IPS DF 6.9 (cell line): ENCODE results near the gene PPIL1.

Source experiments
- DNase-seq: peaks from one replicate; pipeline ENCODE4 v3.0.0-alpha.2; 2013; ENCODE audit warnings: low read depth, low spot score
- H3K27ac ChIP-seq: one replicate; pipeline ENCODE4 v1.5.1; 2013; ENCODE audit warnings: low read length, control low read depth
- H3K27me3 ChIP-seq: 2 replicates; pipeline ENCODE4 v1.6.1; 2013; ENCODE audit warnings: mild to moderate bottlenecking, low read length; ENCODE audit not compliant: control insufficient read depth, insufficient read depth
- H3K36me3 ChIP-seq: 2 replicates; pipeline ENCODE4 v1.6.1; 2013; ENCODE audit warnings: low read length; ENCODE audit not compliant: control insufficient read depth, insufficient read depth
- H3K4me1 ChIP-seq: 2 replicates; pipeline ENCODE4 v1.6.1; 2013; ENCODE audit warnings: low read length; ENCODE audit not compliant: control insufficient read depth, insufficient read depth
- H3K4me3 ChIP-seq: 2 replicates; pipeline ENCODE4 v1.5.1; 2013; ENCODE audit warnings: mild to moderate bottlenecking, low read length
- H3K9me3 ChIP-seq: 2 replicates; pipeline ENCODE4 v1.6.1; 2013; ENCODE audit warnings: low read length, inconsistent platforms; ENCODE audit not compliant: control insufficient read depth, insufficient read depth
- WGBS: extraction: QIAGEN DNeasy Blood & Tissue Kit; methylation state at CpG from one replicate; pipeline ENCODE4 v1.1.7; 2013; ENCODE audit warnings: mixed read lengths, missing lambda C conversion rate; ENCODE audit not compliant: insufficient read length, insufficient coverage; 5-methylcytosine and 5-hydroxymethylcytosine counted together

The PPIL1 gene

GRCh38 chr6:36853325-36853724 lies 21.3 kb downstream of the PPIL1 start:
- Histone ChIP-seq H3K4me1 (no peaks in the 10 kb centered on the region), H3K27ac (no peak overlapping the region), H3K4me3 (no peak overlapping the region), H3K9me3 (no peaks in the 10 kb centered on the region), H3K27me3 (no peaks in the 10 kb centered on the region), H3K36me3 (peaks cover 15% of the 10 kb centered on the region; the same call in 1 of the 2 replicates)
- no CpG with 5 or more reads among the region's 5 CpGs for WGBS
- no peak for DNase-seq

GRCh38 chr6:36852481-36853147 lies 22.0 kb downstream of the PPIL1 start:
- no peaks in the 10 kb centered on the region for H3K9me3 ChIP-seq
- no peak for DNase-seq
- H3K4me1 ChIP-seq, result no peaks in the 10 kb centered on the region
- no peaks in the 10 kb centered on the region for H3K27me3 ChIP-seq
- H3K36me3 ChIP-seq, result peaks cover 15% of the 10 kb centered on the region; the same call in 1 of the 2 replicates
- H3K27ac ChIP-seq, result no peak overlapping the region
- H3K4me3 ChIP-seq, result no peak overlapping the region
- WGBS, result no CpG with 5 or more reads among the region's 4 CpGs

- Histone ChIP-seq H3K9me3 (no peaks in the 10 kb centered on the region), H3K27me3 (no peaks in the 10 kb centered on the region), H3K4me3 (no peak overlapping the region), H3K27ac (no peak overlapping the region), H3K4me1 (no peaks in the 10 kb centered on the region), H3K36me3 (peaks cover 15% of the 10 kb centered on the region; the same call in 1 of the 2 replicates)
- no CpG with 5 or more reads among the region's 4 CpGs for WGBS
- DNase-seq, result no peak
Observed at GRCh38 chr6:36851626-36852025, 23.0 kb downstream of the PPIL1 start.

- H3K27me3 ChIP-seq, result no peaks in the 10 kb centered on the region
- no peaks in the 10 kb centered on the region for H3K4me1 ChIP-seq
- no peak overlapping the region for H3K27ac ChIP-seq
- WGBS, result no CpG with 5 or more reads among the region's 3 CpGs
- DNase-seq, result no peak
- no peak overlapping the region for H3K4me3 ChIP-seq
- H3K36me3 ChIP-seq, result peaks cover 15% of the 10 kb centered on the region; the same call in 1 of the 2 replicates
- no peaks in the 10 kb centered on the region for H3K9me3 ChIP-seq
Observed at GRCh38 chr6:36851149-36851614, 23.4 kb downstream of the PPIL1 start.

DNA sequence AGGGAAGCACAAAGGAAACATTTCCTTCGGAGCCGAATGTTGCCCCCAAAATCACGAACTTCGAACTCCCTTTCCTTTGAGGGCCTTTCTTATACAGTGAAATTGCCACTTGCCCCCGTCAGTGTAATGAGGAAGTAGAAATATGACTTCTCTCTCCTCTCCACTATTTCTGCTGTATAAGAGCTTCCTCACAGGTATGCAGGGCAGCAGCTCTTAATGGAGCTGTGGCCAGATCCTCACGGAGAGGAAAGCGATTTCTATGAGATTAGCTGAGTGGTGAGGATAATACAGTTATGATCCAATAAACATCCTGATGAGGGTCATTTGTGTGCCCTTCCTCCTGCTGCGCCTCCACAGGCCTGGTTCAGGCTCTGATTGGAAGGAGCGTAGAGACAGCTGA lies 24.6 kb downstream of the PPIL1 start:
- Histone ChIP-seq H3K9me3 (no peaks in the 10 kb centered on the region), H3K4me1 (no peaks in the 10 kb centered on the region), H3K27me3 (no peaks in the 10 kb centered on the region), H3K4me3 (no peak overlapping the region), H3K27ac (no peak overlapping the region), H3K36me3 (peaks cover 4% of the 10 kb centered on the region; the same call in 1 of the 2 replicates)
- whole genome bisulfite sequencing, result no CpG with 5 or more reads among the region's 9 CpGs
- DNase-seq, result no peak

- Histone ChIP-seq H3K27me3 (no peaks in the 10 kb centered on the region), H3K4me3 (no peak overlapping the region), H3K36me3 (peaks cover 4% of the 10 kb centered on the region; the same call in 1 of the 2 replicates), H3K27ac (no peak overlapping the region), H3K4me1 (no peaks in the 10 kb centered on the region), H3K9me3 (no peaks in the 10 kb centered on the region)
- no CpG with 5 or more reads among the region's 26 CpGs for WGBS
- no peak for DNase-seq
Observed at GRCh38 chr6:36848658-36849441, 25.8 kb downstream of the PPIL1 start.

- WGBS, result no CpG with 5 or more reads among the region's 6 CpGs
- no peak overlapping the region for H3K27ac ChIP-seq
- no peaks in the 10 kb centered on the region for H3K36me3 ChIP-seq
Observed at GRCh38 chr6:36847991-36848390, 26.6 kb downstream of the PPIL1 start.

GRCh38 chr6:36847152-36847551 lies 27.5 kb downstream of the PPIL1 start:
- Histone ChIP-seq H3K27ac (no peak overlapping the region), H3K4me1 (no peaks in the 10 kb centered on the region), H3K36me3 (no peaks in the 10 kb centered on the region), H3K27me3 (no peaks in the 10 kb centered on the region), H3K4me3 (no peak overlapping the region), H3K9me3 (no peaks in the 10 kb centered on the region)
- DNase-seq, result no peak
- WGBS, result no CpG with 5 or more reads among the region's 4 CpGs

More at GRCh38 chr6:36847991-36848390, 26.6 kb downstream of the PPIL1 start:
- Histone ChIP-seq H3K4me3 (no peak overlapping the region), H3K27me3 (no peaks in the 10 kb centered on the region), H3K4me1 (no peaks in the 10 kb centered on the region), H3K9me3 (no peaks in the 10 kb centered on the region)
- no peak for DNase-seq

GRCh38 chr6:36845233-36845632 lies 29.4 kb downstream of the PPIL1 start:
- no peaks in the 10 kb centered on the region for H3K9me3 ChIP-seq
- no peaks in the 10 kb centered on the region for H3K36me3 ChIP-seq
- no peaks in the 10 kb centered on the region for H3K4me1 ChIP-seq
- H3K27ac ChIP-seq, result no peak overlapping the region
- WGBS, result no CpG with 5 or more reads among the region's 4 CpGs
- no peak for DNase-seq
- H3K27me3 ChIP-seq, result peaks cover 8% of the 10 kb centered on the region; the same call in 1 of the 2 replicates
- H3K4me3 ChIP-seq, result no peak overlapping the region

DNA sequence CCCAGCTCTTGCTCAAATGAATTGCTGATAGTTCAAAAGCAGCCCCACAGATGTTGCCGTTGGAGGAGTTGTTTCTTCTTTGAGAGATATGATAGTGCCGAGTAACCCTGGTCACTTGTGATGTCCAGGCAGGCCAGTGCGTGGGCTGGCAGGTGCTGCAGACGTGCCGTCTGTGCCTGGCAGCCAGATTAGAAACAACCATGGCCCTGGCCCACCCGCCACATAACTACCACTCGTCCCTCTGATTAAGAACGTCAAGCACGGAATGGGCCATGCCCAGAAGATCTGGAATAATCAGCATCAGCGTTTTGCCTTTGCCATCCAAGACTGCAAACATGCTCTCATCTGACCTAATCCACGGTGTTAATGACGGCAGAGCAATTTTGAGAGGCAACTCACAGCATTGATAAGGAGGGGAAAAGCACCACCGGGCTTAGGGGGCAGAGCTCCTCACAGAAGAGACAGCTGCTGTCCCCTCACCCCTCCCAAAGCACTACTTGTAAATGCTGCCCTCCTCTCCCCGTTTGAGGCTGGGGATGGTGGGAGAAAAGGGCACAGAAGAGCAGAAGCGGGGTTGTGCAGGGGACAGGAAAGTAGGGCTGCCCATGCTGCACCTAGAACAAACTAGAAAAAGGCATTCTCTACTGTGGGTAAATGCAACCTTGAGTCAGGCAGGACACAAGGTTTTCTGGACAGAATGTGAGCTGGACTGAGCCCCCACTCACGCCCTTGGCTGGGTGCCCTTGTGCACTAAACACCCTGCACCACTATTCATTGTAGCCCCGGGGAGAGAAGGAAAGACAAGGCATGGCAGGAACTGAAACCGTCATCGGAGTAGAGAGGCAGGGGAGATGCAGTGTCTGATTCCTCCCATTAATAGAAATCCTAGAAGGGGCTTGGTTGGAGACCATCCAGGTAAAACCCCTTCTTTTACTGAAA lies 30.1 kb downstream of the PPIL1 start:
- DNase-seq, result no peak
- no CpG with 5 or more reads among the region's 19 CpGs for WGBS
- Histone ChIP-seq H3K4me1 (no peaks in the 10 kb centered on the region), H3K9me3 (no peaks in the 10 kb centered on the region), H3K27me3 (peaks cover 11% of the 10 kb centered on the region; the same call in 1 of the 2 replicates), H3K4me3 (no peak overlapping the region), H3K36me3 (no peaks in the 10 kb centered on the region), H3K27ac (no peak overlapping the region)
